Spleen (tissue), 11 donors: Measurements from ENCODE around the gene CDK5R1. TPM values are rescaled to one million over a fixed set of nuclear protein-coding genes. Genes with fewer than 3 reads are reported as not detected.

Source experiments
- DNase-seq: peaks from one replicate; pipeline ENCODE4 v3.0.0-alpha.2; 2020
- H3K27ac ChIP-seq, 8 donors: fragments of 200-600 bp; sonication (generic) in 7 of 8; 1 replicate in 4 of 8; 2 replicates in 4 of 8; pipeline versions ENCODE4 v1.5.0 to v1.8.0; 2016 to 2021; ENCODE audit warnings: inconsistent platforms in 4 of 8, mild to moderate bottlenecking in 4 of 8, moderate library complexity in 1 of 8
- H3K27me3 ChIP-seq, 7 donors: fragments of 200-600 bp; sonication (generic) in 6 of 7; replicated peaks in 1 of 7; 1 replicate in 4 of 7; 2 replicates in 3 of 7; pipeline versions ENCODE4 v1.5.0 to v1.8.0; 2016 to 2021; ENCODE audit warnings: inconsistent platforms in 3 of 7, mild to moderate bottlenecking in 1 of 7
- H3K36me3 ChIP-seq, 6 donors: fragments of 200-600 bp; sonication (generic) in 5 of 6; 1 replicate in 4 of 6; 2 replicates in 2 of 6; pipeline versions ENCODE4 v1.5.0 to v1.8.0; 2016 to 2021; ENCODE audit warnings: inconsistent platforms in 2 of 6
- H3K4me1 ChIP-seq, 6 donors: fragments of 200-600 bp; sonication (generic) in 5 of 6; 1 replicate in 3 of 6; 2 replicates in 3 of 6; pipeline versions ENCODE4 v1.5.0 to v1.8.0; 2016 to 2021; ENCODE audit warnings: inconsistent platforms in 3 of 6
- H3K4me3 ChIP-seq, 8 donors: fragments of 200-600 bp; sonication (generic) in 7 of 8; 1 replicate in 4 of 8; 2 replicates in 4 of 8; pipeline versions ENCODE4 v1.5.0 to v1.8.0; 2016 to 2021; ENCODE audit warnings: inconsistent platforms in 4 of 8, mild to moderate bottlenecking in 4 of 8, moderate library complexity in 2 of 8
- H3K9me3 ChIP-seq, 8 donors: fragments of 200-600 bp; sonication (generic) in 7 of 8; 1 replicate in 4 of 8; 2 replicates in 4 of 8; pipeline versions ENCODE4 v1.5.0 to v1.8.0; 2016 to 2021; ENCODE audit warnings: inconsistent platforms in 4 of 8
- POLR2A ChIP-seq, 3 donors: fragments of 450-650 bp; IDR thresholded peaks; one replicate each; pipeline ENCODE4 v1.5.1; 2017; ENCODE audit warnings: antibody characterized with exemption in 3 of 3, mild to moderate bottlenecking in 1 of 3
- POLR2AphosphoS5 ChIP-seq, 3 donors: sonication (generic); formaldehyde crosslinking; IDR thresholded peaks; one replicate each; pipeline ENCODE4 v1.5.1; 2017; ENCODE audit warnings: antibody characterized with exemption in 3 of 3
- WGBS, 5 donors: extraction: QIAGEN DNeasy Blood & Tissue Kit in 3 of 5; methylation state at CpG; one replicate each; pipeline versions ENCODE4 v1.1.5 to v1.1.7; 2013 to 2018; 5-methylcytosine and 5-hydroxymethylcytosine counted together
- intact Hi-C: fragments of 100-400 bp; cut with DNase I; formaldehyde crosslinking; loops from one replicate; pipeline ENCODE4 v1.15.0; 2023; ENCODE audit warnings: low total_unique reads
- polyA plus RNA-seq, 3 donors: library from polyadenylated mRNA; stranded (reverse); fragments of 200-250 nt; gene quantifications; one replicate each; pipeline ENCODE4 v1.2.1, GENCODE V29; 2013
- total RNA-seq, 7 donors: library from RNA; depleted of rRNA in 3 of 7; stranded (reverse); fragments of >200 nt in 3 of 7; fragmentation: NEBNext Ultra II Directional in 4 of 7; extraction: Animal tissue kit (Norgen Biotek cat#: 25700) in 4 of 7; gene quantifications; one replicate each; pipeline versions ENCODE4 v1.1.0 to v1.2.1, GENCODE V29; 2016 to 2021
- TF ChIP-seq, protein P1 (sequence below), 11 experiments: fragments of 200-600 bp in 7 of 11; fragments of 450-650 bp in 4 of 11; sonication (generic) in 4 of 11; IDR thresholded peaks in 8 of 11; conservative IDR thresholded peaks in 3 of 11; 1 replicate in 7 of 11; 2 replicates in 4 of 11; pipeline versions ENCODE4 v1.4.0 to v1.8.0; 2016 to 2021; ENCODE audit warnings: antibody characterized with exemption in 11 of 11, inconsistent platforms in 4 of 11, mild to moderate bottlenecking in 1 of 11
- donor health status: healthy with polysubstance abuse.
- donor health status: DM: no; HTN: no; CAD: no; lungs with moderate emphysema.
- donor health status: DM: no; HTN: no; CAD: no.
- donor health status: Bipolar disorder and iron deficiency.
- donor health status: healthy.
- donor health status: DM: no; HTN: no; CAD: no.
- donor health status: DM: yes; HTN: yes; CAD: no.

The CDK5R1 gene
- total and polyA plus RNA-seq, 10 donors: 13.0 to 28.2 (median 20.2) TPM

DNA sequence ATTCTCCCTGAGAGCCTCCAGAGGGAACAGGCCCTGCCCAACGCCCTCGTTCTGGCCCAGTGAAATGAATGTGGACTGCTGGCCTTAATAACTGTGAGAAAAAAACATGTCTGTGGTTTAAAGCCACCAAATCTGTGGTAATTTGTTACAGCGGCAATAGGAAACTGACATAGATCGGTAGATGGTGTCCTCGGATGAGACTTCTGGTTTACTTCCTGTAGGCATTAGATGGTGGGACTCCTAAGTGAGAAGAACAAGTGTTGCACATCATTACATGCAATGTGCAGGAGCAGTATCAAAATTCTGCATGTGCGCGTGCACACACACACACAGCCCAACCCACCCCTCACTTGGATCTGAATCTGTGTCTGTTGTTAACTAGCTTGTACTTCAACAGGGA is 42.0 kb downstream of the CDK5R1 start:
- Histone ChIP-seq H3K4me1 (peaks cover 0 to 62% (median 18%) of the 10 kb centered on the region in 6 donors), H3K36me3 (no peaks in the 10 kb centered on the region), H3K4me3 (no peak overlapping the region), H3K27me3 (no peaks in the 10 kb centered on the region), H3K9me3 (no peaks in the 10 kb centered on the region), H3K27ac (peak overlapping the region in 3 of 8 donors; percentile 66 to 76 (median 75))
- WGBS, 5 donors: 56 to 85% (median 69%) methylated on average over 7 of the region's 7 CpGs
- intact Hi-C loops: no loop called here
- TF ChIP-seq POLR2AphosphoS5 (IDR thresholded peaks at IDR 0.05) (no peak), POLR2A (IDR thresholded peaks at IDR 0.05) (no peak)
- TF ChIP-seq, protein P1, sequence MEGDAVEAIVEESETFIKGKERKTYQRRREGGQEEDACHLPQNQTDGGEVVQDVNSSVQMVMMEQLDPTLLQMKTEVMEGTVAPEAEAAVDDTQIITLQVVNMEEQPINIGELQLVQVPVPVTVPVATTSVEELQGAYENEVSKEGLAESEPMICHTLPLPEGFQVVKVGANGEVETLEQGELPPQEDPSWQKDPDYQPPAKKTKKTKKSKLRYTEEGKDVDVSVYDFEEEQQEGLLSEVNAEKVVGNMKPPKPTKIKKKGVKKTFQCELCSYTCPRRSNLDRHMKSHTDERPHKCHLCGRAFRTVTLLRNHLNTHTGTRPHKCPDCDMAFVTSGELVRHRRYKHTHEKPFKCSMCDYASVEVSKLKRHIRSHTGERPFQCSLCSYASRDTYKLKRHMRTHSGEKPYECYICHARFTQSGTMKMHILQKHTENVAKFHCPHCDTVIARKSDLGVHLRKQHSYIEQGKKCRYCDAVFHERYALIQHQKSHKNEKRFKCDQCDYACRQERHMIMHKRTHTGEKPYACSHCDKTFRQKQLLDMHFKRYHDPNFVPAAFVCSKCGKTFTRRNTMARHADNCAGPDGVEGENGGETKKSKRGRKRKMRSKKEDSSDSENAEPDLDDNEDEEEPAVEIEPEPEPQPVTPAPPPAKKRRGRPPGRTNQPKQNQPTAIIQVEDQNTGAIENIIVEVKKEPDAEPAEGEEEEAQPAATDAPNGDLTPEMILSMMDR (IDR thresholded peaks at IDR 0.05 in 8 of 11, conservative IDR thresholded peaks at IDR 0.05 in 3 of 11): no peak
- DNase-seq: no peak

DNA sequence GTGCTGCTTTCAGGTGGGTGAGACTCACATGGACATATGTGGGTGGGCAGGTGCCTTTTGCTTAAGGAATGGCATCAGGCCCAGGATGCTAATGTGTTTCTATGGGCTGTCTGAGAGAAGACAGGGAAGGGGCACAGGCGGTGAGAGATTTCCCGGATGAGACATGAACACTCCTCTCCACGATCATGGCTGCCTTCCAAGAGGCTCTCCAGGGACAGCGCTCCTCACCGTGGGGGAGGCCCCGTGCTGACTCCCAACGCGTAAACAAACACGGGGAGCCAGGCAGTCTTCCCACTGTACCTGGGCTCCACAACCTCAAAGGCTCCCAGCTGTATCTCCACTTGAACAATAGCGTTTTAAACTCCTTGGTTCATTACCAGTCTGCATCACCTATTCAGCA is 42.8 kb downstream of the CDK5R1 start:
- WGBS, 5 donors: 78 to 90% (median 80%) methylated on average over 10 of the region's 10 CpGs
- Histone ChIP-seq H3K9me3 (no peaks in the 10 kb centered on the region), H3K36me3 (no peaks in the 10 kb centered on the region), H3K4me1 (peaks cover 0 to 54% (median 14%) of the 10 kb centered on the region in 6 donors), H3K4me3 (no peak overlapping the region), H3K27ac (peak overlapping the region in 4 of 8 donors; percentile 8 to 76 (median 70)), H3K27me3 (no peaks in the 10 kb centered on the region)
- intact Hi-C loops: no loop called here
- DNase-seq: no peak
- no peak for TF ChIP-seq POLR2A (IDR thresholded peaks at IDR 0.05)
- TF ChIP-seq, protein P1 (IDR thresholded peaks at IDR 0.05 in 8 of 11, conservative IDR thresholded peaks at IDR 0.05 in 3 of 11): no peak

DNA sequence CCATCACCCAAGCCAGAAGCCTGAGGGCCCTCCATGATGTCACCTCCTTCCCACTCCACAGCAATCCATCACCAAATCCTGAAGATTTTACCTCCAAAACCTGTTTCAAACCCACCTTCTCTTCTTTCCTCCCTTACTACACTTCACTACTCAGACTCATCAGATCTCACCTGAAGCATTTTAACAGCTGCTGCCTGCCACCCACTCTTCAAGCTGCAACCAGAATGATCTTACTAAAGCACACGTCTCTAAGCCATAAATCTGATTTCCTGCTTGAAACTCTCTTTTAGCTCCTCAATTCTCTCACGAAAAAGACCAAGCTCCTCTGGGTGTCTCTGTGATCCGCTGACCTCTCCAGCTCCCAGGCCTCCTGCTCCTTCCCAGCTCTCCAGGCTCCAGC is 46.5 kb downstream of the CDK5R1 start:
- no peak overlapping the region for H3K4me3 ChIP-seq
- peaks cover 0 to 29% (median 11%) of the 10 kb centered on the region in 6 donors for H3K4me1 ChIP-seq
- TF ChIP-seq, protein P1 (IDR thresholded peaks at IDR 0.05 in 8 of 11, conservative IDR thresholded peaks at IDR 0.05 in 3 of 11): no peak
- TF ChIP-seq POLR2AphosphoS5 (IDR thresholded peaks at IDR 0.05): no peak
- H3K36me3 ChIP-seq: no peaks in the 10 kb centered on the region
- H3K27me3 ChIP-seq: no peaks in the 10 kb centered on the region
- intact Hi-C loops: no loop called here
- no peak for DNase-seq
- 69 to 86% (median 79%) methylated on average over 3 of the region's 3 CpGs for WGBS, 5 donors
- no peaks in the 10 kb centered on the region for H3K9me3 ChIP-seq
- no peak overlapping the region for H3K27ac ChIP-seq

DNA sequence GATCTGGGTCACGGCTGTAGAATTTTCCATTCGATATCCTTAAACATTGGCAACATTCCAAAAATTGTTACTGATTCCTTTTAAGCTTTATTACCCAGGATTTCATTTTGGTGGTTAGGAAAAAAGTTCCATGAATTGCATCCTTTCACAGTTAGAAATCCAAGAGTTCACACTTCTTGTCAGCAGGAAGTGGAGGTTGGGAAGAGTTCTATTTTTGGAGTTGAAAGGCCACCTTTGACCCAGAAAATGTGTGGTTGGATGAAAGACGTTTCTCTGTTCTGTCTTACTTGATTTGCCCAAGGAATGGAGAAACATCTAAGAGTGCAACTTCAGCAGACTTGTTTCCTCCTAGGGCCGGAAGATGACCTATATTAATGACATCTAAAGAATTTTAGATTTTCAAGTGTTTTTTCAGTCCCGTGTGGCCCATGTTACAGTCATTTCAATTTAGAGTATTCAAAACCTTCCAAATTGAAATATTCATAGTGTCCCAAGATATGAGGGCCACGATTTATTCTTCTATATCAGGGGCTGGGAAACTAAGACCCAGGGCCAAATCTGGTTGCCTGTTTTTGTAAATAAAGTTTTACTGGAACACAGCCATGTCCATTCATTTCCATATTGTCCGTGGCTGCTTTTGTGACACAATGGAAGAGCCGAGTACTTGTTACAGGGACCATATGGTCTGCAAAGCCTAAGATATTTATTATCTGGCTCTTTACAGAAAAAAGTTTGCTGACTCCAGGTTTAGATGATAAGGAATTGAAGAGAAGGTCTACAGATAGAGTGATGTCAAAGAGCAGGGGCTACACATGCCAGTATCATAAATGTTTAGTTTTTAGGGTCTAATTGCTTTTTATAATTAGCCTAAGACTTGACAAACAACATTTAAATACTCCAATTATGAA is 50.2 kb downstream of the CDK5R1 start:
- no peak overlapping the region for H3K4me3 ChIP-seq
- 57 to 73% (median 67%) methylated on average over 8 of the region's 8 CpGs for WGBS, 5 donors
- no peaks in the 10 kb centered on the region for H3K27me3 ChIP-seq
- DNase-seq: no peak
- H3K9me3 ChIP-seq: no peaks in the 10 kb centered on the region
- H3K4me1 ChIP-seq: peaks cover 0 to 12% (median 2%) of the 10 kb centered on the region in 6 donors
- no peaks in the 10 kb centered on the region for H3K36me3 ChIP-seq
- intact Hi-C loops: no loop called here
- peak overlapping the region in 5 of 8 donors; percentile 14 to 56 (median 25) for H3K27ac ChIP-seq
- no peak for TF ChIP-seq POLR2A (IDR thresholded peaks at IDR 0.05)
- TF ChIP-seq POLR2AphosphoS5 (IDR thresholded peaks at IDR 0.05): no peak
- TF ChIP-seq, protein P1 (IDR thresholded peaks at IDR 0.05 in 8 of 11, conservative IDR thresholded peaks at IDR 0.05 in 3 of 11): no peak
